Fibroblast of peridontal ligament (primary cell): ENCODE data around the gene ZFR2.

Experiments
- DNase-seq: peaks from one replicate; pipeline ENCODE4 v3.0.0-alpha.2; 2010; ENCODE audit errors: extremely low read depth

The ZFR2 gene

DNA sequence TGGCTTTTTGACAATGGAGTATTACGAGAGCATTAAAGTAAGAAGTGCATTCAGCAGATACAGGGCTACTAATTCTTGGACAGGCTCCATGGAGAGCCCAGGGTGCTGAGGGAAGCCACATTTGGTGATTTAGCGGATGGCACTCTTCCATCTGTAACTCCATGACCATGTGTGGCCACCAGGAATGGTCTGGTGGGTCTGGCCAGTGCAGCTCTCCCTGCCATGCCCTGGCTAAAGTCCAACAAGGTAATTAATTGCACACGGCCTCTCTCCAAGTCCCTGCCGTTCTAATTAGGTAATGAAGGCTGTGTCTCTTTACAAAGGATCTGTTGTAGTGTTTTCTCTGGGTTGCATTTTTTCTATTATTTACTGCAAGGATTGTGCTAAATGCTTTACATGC, 4.3 kb upstream of the ZFR2 start:
- no peak for DNase-seq

DNA sequence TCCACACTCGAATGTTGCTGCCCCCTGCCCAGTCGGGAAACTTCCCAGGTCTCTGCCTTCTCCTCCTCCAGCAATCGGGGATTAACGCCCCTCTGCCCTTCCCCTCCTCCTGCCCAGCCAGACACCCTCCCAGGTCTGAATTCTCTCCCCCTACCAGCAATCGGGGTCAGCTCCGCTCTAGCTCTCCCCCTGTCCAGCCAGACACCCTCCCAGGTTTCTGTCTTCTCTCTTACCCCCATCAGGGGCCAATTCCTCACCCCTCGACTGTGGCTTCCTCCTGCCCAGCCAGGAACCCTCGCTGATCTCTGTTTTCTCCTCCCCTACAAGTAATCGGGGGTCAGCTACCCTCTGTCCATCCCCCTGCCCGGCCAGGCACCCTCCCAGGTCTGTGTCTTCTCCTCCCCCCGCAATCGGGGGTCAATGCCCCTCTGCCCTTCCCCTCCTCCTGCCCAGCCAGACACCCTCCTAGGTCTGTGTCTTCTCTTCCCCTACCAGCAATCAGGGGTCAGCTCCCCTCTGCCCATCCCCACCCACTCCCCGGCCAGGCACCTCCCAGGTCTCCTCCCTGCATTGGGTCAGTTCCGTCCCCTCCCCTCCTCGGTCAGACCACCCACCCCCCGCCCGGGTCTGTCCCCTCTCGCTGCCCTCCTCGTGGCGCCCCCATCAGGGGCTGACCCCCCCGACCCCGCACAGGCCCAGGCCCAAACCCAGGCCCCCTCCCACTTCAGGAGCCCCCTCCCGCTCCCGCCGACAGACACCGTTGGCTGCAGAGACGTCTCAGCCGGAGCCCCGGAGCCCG, 668 bp downstream of the ZFR2 start:
- DNase-seq: no peak

- no peak for DNase-seq
Measured at GRCh38 chr19:3866910-3867638, 1.8 kb downstream of the ZFR2 start.

DNA sequence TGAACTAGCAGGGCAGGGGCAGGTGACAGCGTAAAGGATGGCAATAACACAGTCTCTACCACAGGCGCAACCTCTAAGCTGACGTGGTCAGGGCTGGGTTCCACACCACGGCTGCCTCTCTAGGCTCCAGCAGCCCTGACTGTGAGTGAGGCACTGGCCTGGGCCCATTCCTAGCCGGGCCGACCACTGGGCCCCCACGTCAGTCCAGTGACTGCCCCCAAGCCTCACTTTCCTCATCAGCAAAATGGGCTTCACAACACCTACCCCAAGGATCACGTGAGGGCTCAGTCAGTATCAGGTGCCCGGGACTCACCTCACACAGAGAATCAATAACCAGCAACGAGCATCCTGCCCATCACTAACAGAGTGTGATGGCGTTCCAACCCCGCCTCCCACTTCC, 5.2 kb downstream of the ZFR2 start:
- DNase-seq: no peak

DNA sequence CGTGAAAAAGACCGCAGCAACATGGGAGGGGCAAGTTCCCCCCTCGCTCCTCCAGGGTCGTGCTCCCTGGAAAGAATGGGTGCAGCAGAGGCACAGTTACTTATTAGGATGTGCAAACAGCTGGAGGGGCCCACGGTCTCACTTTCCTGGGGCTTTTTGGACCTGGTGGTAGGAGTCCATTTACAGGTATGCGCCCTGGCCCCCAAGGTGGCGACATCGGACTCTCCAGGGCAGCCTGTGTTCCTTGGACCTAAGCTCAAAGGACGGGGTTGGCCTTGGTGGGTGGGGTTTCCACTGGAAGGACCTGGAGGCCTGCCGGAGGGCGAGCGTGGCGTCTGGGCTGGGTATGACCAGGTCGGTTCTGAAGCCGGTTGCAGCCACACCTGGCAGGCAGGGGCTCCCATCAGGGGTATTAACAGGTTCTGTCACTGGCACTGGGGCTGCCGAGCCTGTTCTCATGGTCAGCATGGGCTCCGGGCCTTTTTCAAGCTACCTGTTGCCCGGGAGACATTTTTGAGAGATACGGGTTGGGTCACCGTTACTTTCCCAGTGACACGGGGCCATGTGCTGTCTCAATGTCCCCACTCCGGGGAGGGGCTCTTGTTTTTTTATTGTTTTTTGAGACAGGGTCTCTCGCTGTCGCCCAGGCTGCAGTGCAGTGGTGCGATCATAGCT, 5.9 kb downstream of the ZFR2 start:
- DNase-seq: no peak

DNA sequence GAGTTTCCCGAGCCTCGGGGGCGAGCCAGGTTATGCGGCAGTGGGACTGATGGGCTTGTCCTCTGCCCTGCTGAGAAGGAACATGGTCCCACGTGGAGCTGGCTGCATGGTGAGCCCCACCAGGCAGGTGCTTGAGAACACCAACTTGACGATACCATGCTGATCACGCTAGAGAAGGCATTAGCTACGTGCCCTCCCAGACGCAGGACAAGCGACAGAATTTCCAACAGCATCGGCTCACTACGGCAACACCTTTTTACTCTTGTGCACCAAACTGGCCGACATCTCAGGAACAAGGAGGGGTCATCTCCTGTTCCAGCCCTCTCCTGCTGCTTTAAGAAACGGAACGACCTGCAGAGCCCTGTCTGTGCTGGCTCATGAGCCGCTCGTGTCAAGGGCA, 8.3 kb downstream of the ZFR2 start:
- DNase-seq: no peak

DNA sequence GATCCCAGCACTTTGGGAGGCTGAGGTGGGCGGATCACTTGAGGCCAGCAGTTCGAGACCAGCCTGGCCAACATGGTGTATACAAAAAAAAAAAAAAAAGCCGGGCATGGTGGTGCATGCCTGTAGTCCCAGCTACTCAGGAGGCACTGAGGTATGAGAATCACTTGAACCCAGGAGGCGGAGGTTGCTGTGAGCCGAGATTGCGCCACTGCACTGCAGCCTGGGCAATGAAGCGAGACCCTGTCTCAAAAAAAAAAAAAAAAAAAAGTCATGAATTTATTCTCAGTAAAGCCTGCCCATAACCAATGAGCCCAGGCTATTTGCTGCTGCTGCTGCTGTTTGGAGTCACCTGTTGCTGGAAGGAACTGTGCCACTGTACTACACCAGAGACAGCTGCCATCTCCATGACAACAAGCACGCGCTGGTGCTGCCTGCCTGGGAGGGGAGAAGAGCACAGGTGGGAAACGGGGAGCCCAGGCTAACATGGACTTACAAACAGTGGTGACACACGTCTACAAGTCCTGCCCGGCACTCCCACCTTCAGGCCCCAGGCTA, 11.3 kb downstream of the ZFR2 start:
- no peak for DNase-seq

DNA sequence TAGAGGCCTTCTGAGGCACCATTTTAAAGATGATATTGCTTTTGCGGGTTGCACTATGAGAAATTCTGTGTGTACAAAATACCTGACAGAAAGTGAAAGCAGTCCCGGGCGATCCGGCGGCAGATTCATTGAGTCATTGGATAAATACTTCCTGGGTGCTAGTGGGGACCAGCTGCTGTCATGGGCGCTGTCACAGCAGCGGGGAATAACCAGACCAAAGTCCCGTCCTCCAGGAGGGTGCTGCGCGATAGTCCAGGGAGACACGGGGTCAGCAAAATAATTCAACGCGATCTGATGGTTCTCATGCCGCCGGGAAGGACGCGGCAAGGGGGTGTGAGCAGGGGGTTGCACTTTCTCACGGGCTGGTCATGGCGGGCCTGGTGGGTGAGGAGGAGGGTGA, 13.5 kb downstream of the ZFR2 start:
- DNase-seq: no peak

DNA sequence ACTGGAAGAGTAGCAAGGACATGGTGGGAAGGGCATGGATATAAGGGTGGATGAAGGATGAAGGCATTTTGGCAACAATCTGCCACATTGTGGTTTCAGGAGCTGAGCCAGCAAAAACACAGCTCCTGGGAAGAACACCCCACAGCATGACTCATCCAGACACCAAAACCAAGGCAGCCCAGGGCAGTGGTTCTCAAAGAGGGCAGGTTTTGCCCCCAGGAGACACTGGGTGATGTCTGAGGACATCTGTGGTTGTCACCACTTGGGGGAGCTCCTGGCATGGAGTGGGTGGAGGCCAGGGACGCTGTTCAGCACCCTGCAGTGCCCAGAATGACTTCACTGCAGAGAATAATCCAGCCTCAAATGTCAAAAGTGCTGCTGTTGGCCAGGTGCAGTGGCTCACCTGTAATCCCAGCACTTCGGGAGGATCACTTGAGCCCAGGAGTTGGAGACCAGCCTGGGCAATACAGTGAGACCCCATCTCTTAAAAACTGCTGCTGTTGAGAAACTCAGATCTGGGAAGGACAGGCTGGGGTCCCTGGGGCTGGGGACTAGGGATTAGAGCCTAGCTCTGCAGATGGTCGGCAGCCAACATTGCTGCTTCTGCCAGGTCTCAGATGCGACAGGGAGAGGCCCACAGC, 16.1 kb downstream of the ZFR2 start:
- peak; percentile 59 for DNase-seq

GRCh38 chr19:3852177-3852511, 16.7 kb downstream of the ZFR2 start:
- DNase-seq: no peak

- DNase-seq: no peak
Measured at GRCh38 chr19:3851254-3852176, 17.3 kb downstream of the ZFR2 start.

DNA sequence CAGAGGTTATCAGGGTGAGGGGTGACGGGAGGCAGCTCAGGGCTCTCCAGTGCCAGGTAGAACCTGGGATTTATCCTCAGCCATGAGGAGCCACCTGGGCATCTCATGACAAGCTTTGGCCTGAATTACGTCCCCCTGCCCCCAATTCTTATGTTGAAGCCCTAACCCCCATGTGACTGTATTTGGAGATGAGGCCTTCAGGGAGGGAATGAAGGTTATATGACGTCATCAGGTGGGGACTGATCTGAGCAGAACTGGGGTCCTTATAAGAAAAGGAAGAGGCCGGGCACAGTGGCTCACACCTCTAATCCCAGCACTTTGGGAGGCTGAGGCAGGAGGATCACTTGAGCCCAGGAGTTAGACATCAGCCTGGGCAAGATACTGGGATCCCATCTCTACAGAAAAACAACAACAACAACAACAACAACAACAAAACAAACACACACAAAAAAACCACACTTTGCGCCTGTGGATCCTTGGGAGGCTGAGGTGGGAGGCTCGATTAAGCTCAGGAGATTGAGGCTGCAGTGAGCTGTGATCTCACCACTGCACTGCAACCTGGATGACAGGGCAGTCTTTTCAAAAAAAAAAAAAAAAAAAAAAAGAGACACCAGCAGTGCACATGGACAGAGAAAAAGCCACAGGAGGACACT, 18.4 kb downstream of the ZFR2 start:
- DNase-seq: no peak

- DNase-seq: no peak
Measured at GRCh38 chr19:3849787-3850186, 19.1 kb downstream of the ZFR2 start.

GRCh38 chr19:3849092-3849491, 19.7 kb downstream of the ZFR2 start:
- no peak for DNase-seq

GRCh38 chr19:3844596-3844995, 24.2 kb downstream of the ZFR2 start:
- DNase-seq: peak; percentile 53

DNA sequence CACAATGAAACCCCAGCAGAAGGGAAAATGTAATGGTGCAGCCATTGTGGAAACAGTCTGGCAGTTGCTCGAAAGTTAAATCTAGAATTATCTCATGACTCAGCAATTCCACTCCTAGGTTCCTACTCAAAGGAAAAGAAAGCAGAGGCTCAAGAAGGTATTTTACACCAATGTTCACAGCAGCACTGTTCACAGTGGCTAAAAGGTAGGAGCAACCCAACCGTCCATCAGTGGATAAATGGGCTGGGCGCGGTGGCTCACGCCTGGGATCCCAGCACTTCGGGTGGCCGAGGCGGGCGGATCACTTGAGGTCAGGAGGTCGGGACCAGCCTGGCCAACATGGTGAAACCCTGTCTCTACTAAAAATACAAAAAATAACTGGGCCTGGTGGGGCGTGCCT, 25.9 kb downstream of the ZFR2 start:
- no peak for DNase-seq

DNA sequence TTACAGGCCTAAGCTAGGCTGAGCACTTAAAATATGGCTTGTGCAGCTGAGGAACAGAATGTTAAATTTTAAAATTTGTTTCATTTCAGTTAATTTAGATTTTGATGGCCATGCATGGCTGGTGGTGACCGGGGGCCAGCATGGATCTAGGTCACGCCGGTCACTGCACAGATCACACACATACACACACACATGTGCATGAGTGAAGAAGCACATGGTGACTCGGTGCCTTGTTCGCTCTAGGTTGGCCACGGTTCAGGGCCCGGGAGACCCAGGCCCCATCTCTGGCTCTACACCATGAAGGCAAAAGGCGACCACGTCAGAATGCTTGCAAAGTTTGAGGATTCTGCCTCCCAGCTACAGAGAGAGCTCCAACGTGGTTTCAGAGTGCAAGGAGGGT, 28.0 kb downstream of the ZFR2 start:
- DNase-seq: no peak

DNA sequence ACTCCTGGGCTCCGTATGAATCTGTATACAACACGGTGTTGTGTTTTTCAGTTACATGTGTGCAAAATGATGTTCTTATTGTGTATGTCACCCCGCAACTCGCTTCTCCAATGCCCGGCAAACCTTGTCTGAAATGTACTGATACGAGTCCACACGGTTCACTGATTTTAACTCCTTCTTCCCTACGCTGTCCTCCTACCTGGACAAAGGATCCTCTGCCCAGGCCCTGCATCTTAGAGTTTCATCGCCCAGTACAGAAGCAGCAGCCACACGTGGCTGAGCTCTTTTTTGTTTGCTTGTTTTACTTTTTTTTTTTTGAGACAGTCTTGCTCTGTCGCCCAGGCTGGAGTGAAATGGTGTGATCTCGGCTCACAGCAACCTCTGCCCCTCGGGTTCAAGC, 28.9 kb downstream of the ZFR2 start:
- no peak for DNase-seq

DNA sequence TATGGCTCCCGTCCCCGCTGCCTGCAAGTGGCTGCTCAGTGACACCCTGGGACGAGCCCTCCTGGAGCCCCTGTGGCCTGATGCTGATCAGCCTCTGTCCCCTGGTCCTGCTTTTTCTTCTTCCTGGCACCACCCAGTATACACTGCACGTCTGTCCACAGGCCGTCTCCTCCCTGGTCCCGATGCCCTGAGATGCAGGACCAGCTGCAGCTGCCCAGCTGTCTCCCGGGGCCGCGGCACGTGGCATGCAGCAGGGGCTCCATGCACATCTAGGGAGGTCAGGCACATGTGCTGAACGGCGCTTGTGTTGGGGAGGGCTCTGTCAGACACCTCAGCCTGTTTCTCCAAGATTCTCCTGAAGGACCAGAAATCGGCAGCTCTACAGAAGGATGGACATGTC, 30.2 kb downstream of the ZFR2 start:
- DNase-seq: no peak

DNA sequence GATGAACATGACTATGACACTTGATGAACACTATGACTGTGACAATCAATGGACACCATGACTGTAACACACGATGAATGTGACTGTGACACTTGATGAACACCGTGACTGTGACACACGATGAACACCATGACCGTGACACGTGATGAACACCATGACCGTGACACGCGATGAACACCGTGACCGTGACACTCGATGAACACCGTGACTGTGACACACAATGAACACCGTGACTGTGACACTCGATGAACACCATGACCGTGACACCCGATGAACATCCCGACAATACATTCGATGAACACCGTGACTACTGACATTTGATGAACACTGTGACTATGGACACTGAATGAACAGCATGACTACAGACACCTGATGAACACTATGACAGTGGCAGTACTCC, 30.9 kb downstream of the ZFR2 start:
- no peak for DNase-seq

- no peak for DNase-seq
Measured at GRCh38 chr19:3837332-3837731, 31.5 kb downstream of the ZFR2 start.
